Hepatocyte (in vitro differentiated cells): Measurements from ENCODE around the gene TSPAN10.

Experiments used
- EZH2 ChIP-seq: fragments of 200-600 bp; sonication (generic); IDR thresholded peaks from 2 replicates; pipeline ENCODE4 v1.6.1; 2016; ENCODE audit warnings: antibody characterized with exemption, mild to moderate bottlenecking, borderline replicate concordance
- TF ChIP-seq, protein P1 (sequence below): fragments of 200-600 bp; sonication (generic); IDR thresholded peaks from 2 replicates; pipeline ENCODE4 v1.5.1; 2016; ENCODE audit warnings: antibody characterized with exemption, mild to moderate bottlenecking; ENCODE audit not compliant: poor library complexity

- TF ChIP-seq EZH2: no peak
- TF ChIP-seq, protein P1, sequence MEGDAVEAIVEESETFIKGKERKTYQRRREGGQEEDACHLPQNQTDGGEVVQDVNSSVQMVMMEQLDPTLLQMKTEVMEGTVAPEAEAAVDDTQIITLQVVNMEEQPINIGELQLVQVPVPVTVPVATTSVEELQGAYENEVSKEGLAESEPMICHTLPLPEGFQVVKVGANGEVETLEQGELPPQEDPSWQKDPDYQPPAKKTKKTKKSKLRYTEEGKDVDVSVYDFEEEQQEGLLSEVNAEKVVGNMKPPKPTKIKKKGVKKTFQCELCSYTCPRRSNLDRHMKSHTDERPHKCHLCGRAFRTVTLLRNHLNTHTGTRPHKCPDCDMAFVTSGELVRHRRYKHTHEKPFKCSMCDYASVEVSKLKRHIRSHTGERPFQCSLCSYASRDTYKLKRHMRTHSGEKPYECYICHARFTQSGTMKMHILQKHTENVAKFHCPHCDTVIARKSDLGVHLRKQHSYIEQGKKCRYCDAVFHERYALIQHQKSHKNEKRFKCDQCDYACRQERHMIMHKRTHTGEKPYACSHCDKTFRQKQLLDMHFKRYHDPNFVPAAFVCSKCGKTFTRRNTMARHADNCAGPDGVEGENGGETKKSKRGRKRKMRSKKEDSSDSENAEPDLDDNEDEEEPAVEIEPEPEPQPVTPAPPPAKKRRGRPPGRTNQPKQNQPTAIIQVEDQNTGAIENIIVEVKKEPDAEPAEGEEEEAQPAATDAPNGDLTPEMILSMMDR: no peak
Measured at GRCh38 chr17:81695801-81696200, 58.8 kb downstream of the TSPAN10 start.
